ENCODE results near the gene TCF7L1. TPM values are rescaled to one million over a fixed set of nuclear protein-coding genes. Genes with fewer than 3 reads are reported as not detected.
"Not testable (repeated sequence)": the region's sequence is repeated elsewhere in the genome, so short reads cannot be mapped to it uniquely, and the experiment has no call there.

Gene TCF7L1
- total and polyA plus RNA-seq, 4 donors: 12.3 to 21.5 (median 13.8) TPM

- Histone ChIP-seq H3K27me3 (ENCODE audit: control insufficient read depth in 3 of 3, insufficient read depth in 3 of 3, low read length in 2 of 3) (no peaks in the 10 kb centered on the region), H3K36me3 (ENCODE audit: control insufficient read depth in 4 of 4, insufficient read depth in 4 of 4, low read length in 4 of 4) (peaks cover 0 to 9% (median 1%) of the 10 kb centered on the region in 4 donors), H3K9ac (ENCODE audit: insufficient read depth in 1 of 2, low read length in 2 of 2) (no peak overlapping the region), H3K27ac (ENCODE audit: low read depth in 1 of 2, low read length in 1 of 2) (no peak overlapping the region), H3K4me3 (no peak overlapping the region), H3K9me3 (ENCODE audit: control insufficient read depth in 4 of 4, insufficient read depth in 3 of 4, low read length in 3 of 4) (no peaks in the 10 kb centered on the region), H3K4me1 (ENCODE audit: control insufficient read depth in 5 of 5, insufficient read depth in 5 of 5, low read length in 5 of 5) (peaks cover 0 to 24% (median 4%) of the 10 kb centered on the region in 5 donors)
- no peak for TF ChIP-seq CTCF (IDR thresholded peaks at IDR 0.05; ENCODE audit: control extremely low read depth, extremely low read depth)
- ATAC-seq (ENCODE audit: insufficient read depth, low FRiP score) (no peak), DNase-seq (no peak)
- WGBS, 2 donors: 87 to 92% methylated on average over 13 of the region's 13 CpGs
These were observed 197.8 kb downstream of the TCF7L1 start for GRCh38 chr2:85330839-85331636.

DNA sequence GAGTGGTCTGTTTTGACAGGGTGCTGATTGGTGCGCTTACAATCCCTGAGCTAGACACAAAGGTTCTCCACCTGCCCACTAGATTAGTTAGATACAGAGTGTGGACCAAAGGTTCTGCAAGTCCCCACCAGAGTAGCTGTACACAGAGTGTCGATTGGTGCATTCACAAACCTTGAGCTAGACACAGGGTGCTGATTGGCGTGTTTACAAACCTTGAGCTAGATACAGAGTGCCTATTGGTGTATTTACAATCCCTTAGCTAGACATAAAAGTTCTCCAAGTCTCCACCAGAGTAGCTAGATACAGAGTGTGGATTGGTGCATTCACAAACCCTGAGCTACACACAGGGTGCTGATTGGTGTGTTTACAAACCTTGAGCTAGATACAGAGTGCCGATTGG lies 200.7 kb downstream of the TCF7L1 start:
- ATAC-seq (ENCODE audit: insufficient read depth, low FRiP score); H3K9ac ChIP-seq (ENCODE audit: insufficient read depth in 1 of 2, low read length in 2 of 2); H3K4me1 ChIP-seq (ENCODE audit: control insufficient read depth in 5 of 5, insufficient read depth in 5 of 5, low read length in 5 of 5); DNase-seq; H3K36me3 ChIP-seq (ENCODE audit: control insufficient read depth in 4 of 4, insufficient read depth in 4 of 4, low read length in 4 of 4); H3K27me3 ChIP-seq (ENCODE audit: control insufficient read depth in 3 of 3, insufficient read depth in 3 of 3, low read length in 2 of 3); H3K9me3 ChIP-seq (ENCODE audit: control insufficient read depth in 4 of 4, insufficient read depth in 3 of 4, low read length in 3 of 4); H3K27ac ChIP-seq (ENCODE audit: low read depth in 1 of 2, low read length in 1 of 2); H3K4me3 ChIP-seq: not testable (repeated sequence)
- 96 to 99% methylated on average over 4 of the region's 4 CpGs for WGBS, 2 donors

- Histone ChIP-seq H3K27ac (ENCODE audit: low read depth in 1 of 2, low read length in 1 of 2) (no peak overlapping the region), H3K27me3 (ENCODE audit: control insufficient read depth in 3 of 3, insufficient read depth in 3 of 3, low read length in 2 of 3) (no peaks in the 10 kb centered on the region), H3K4me1 (ENCODE audit: control insufficient read depth in 5 of 5, insufficient read depth in 5 of 5, low read length in 5 of 5) (no peaks in the 10 kb centered on the region), H3K9me3 (ENCODE audit: control insufficient read depth in 4 of 4, insufficient read depth in 3 of 4, low read length in 3 of 4) (no peaks in the 10 kb centered on the region), H3K9ac (ENCODE audit: insufficient read depth in 1 of 2, low read length in 2 of 2) (no peak overlapping the region), H3K36me3 (ENCODE audit: control insufficient read depth in 4 of 4, insufficient read depth in 4 of 4, low read length in 4 of 4) (no peaks in the 10 kb centered on the region), H3K4me3 (no peak overlapping the region)
- WGBS, 2 donors: 45 to 50% methylated on average over 2 of the region's 2 CpGs
- DNase-seq (no peak), ATAC-seq (ENCODE audit: insufficient read depth, low FRiP score) (no peak)
- TF ChIP-seq CTCF (IDR thresholded peaks at IDR 0.05; ENCODE audit: control extremely low read depth, extremely low read depth): no peak
These were observed 201.7 kb downstream of the TCF7L1 start for GRCh38 chr2:85334928-85335327.

DNA sequence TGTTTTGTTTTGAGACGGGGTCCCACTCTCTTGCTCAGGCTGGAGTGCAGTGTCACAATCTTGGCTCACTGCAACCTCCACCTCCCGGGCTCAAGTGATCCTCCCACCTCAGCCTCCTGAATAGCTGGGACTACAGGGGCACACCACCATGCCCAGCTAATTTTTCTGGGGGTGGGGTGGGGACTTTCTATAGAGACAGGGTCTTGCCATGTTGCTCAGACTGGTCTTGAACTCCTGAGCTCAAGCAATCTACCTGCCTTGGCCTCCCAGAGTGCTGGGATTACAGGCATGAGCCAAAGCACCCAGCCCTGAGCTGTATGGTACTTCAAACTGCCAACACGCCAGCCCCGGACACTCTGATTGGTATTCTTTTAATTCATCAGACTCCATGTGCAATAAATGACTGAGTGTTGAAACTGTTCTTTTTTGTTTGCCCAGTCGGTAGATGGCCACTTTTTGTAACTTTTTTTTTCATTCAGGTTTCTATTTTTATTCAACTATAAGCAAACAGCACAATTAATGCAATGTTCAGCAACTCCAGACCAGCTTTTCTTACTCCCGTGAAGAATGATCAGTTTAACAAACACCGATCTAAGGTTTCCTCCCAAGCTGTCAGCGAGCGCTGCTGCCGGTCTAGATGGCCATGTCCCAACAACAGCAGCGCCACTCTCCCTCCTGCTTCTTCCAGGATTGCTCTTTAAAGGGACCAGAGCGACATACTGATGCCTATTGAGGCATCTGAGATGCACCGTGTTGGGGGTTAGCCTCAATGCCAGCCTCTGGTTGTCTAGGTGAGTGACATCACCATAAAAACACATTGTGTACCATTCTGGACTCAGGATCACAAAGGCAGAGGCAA lies 207.1 kb downstream of the TCF7L1 start:
- WGBS, 2 donors: 41 to 61% methylated on average over 13 of the region's 13 CpGs
- peak in 2 of 3 donors; percentile 36 to 39 for DNase-seq
- ATAC-seq (ENCODE audit: insufficient read depth, low FRiP score): no peak
- Histone ChIP-seq H3K4me3 (no peak overlapping the region), H3K36me3 (ENCODE audit: control insufficient read depth in 4 of 4, insufficient read depth in 4 of 4, low read length in 4 of 4) (peaks cover 0 to 19% (median 3%) of the 10 kb centered on the region in 4 donors), H3K4me1 (ENCODE audit: control insufficient read depth in 5 of 5, insufficient read depth in 5 of 5, low read length in 5 of 5) (no peaks in the 10 kb centered on the region), H3K27ac (ENCODE audit: low read depth in 1 of 2, low read length in 1 of 2) (no peak overlapping the region), H3K9me3 (ENCODE audit: control insufficient read depth in 4 of 4, insufficient read depth in 3 of 4, low read length in 3 of 4) (no peaks in the 10 kb centered on the region), H3K9ac (ENCODE audit: insufficient read depth in 1 of 2, low read length in 2 of 2) (no peak overlapping the region), H3K27me3 (ENCODE audit: control insufficient read depth in 3 of 3, insufficient read depth in 3 of 3, low read length in 2 of 3) (no peaks in the 10 kb centered on the region)
- TF ChIP-seq CTCF (IDR thresholded peaks at IDR 0.05; ENCODE audit: control extremely low read depth, extremely low read depth): no peak
